SHP77 (cell line): Measurements from ENCODE around the gene TYW1.
"Not testable (repeated sequence)": the region's sequence is repeated elsewhere in the genome, so short reads cannot be mapped to it uniquely, and the experiment has no call there.

Experiments
- DNase-seq, 2 experiments: peaks; one replicate each; lab custom pipeline; 2025; lab: John Stamatoyannopoulos, UW

The TYW1 gene

DNA sequence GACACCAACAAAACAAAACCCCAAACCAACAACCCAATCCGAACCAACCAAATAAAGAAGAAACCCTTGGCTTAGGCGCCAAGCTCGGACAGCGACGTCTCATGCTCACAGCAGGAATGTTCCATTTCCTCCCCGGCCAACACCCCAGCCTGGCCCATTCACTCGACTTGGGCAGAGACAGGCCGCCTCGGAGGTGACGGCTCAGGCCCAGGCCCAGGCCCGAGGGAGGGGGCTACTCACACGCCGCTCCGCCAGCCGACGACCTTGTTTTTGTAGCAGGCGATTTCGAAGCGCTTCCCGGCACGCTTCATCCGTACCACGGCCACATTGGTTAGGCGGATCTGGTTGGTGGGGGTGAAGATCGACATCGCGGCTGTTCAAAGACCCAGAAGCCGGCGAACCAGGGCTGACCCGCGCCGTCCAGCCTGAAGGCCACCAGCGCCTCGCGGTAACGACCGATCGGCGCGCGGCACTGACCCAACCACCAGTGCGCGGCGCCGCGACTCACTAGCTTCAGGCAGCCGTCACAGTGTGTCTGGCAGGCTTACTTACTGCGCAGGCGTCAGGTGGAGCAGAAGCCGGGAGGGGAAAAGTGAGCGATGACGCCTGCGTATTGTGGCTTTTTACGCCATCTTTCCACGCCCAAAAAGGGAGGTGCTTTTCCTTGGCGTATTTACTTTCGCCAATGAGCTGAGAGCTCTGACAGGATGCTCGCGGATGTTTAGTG, 1.4 kb upstream of the TYW1 start, which contains the start of gene SBDS:
Gene SBDS (minus strand): TSS at position 537 of the 727 bp plus-strand sequence. CDS start 169 bp downstream, at position 368.
- peak; percentile 98 to 99 for DNase-seq

- peak; percentile 13 to 21 for DNase-seq
Measured at GRCh38 chr7:67000601-67001258, 4.1 kb downstream of the TYW1 start.

DNA sequence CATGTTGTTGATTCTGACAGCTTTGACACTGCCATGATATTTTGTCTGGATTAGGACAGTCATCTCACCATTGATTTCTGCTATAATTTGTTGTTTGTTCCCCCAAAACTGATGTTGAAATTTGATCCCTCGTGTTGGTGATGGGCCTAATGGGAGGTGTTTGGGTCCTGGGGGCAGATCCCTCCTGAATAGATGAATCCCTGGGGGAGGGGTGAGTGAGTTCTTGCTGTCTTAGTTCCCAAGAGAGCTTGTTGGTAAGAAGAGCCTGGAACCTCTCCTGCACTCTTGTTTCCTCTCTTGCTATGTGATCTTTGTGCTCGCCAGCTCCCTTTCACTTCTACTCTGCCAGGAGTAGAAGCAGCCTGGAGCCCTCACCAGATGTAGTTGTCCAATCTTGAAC, 7.5 kb downstream of the TYW1 start:
- not testable (repeated sequence) for DNase-seq

- no peak for DNase-seq
Measured at GRCh38 chr7:67006965-67007364, 10.3 kb downstream of the TYW1 start.

GRCh38 chr7:67008260-67008659, 11.6 kb downstream of the TYW1 start:
- DNase-seq: no peak

DNA sequence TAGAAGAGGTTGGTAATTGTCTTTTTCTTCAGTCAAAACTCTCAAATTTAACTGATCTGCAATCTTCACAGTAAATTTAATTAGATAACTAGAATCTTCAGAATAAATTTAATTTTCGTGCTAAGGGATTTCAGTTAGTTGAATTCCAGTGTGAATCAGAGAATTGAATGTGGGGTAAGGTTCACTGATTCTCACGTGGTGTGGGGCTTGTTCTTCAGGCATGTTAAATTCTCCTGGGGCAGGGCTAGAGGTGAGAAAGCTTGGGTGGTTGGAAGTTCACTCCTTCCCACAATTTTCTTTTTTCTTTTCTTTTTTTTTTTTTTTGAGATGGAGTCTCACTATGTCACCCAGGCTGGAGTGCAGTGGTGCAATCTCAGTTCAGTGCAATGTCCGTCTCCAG, 13.0 kb downstream of the TYW1 start:
- DNase-seq: not testable (repeated sequence)

- DNase-seq: not testable (repeated sequence)
Measured at GRCh38 chr7:67014076-67014622, 17.5 kb downstream of the TYW1 start.

DNA sequence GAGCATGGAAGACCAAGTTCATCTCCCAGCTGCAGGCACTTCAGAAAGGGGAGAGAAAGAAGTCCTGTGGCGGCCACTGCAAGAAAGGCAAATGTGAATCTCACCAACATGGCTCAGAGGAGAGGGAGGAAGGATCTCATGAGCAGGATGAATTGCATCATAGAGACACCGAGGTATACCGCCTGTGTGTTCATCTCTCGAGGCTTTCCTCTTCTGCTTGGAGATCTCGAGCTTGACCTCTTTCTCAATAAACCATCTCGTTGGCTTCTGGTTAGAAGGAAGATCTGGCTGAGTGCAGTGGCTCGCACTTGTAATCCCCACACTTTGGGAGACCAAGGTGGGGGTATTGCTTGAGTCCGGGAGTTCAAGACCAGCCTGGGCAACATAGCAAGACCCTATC, 21.3 kb downstream of the TYW1 start:
- not testable (repeated sequence) for DNase-seq

- DNase-seq: no peak
Measured at GRCh38 chr7:67018940-67019339, 22.3 kb downstream of the TYW1 start.

DNA sequence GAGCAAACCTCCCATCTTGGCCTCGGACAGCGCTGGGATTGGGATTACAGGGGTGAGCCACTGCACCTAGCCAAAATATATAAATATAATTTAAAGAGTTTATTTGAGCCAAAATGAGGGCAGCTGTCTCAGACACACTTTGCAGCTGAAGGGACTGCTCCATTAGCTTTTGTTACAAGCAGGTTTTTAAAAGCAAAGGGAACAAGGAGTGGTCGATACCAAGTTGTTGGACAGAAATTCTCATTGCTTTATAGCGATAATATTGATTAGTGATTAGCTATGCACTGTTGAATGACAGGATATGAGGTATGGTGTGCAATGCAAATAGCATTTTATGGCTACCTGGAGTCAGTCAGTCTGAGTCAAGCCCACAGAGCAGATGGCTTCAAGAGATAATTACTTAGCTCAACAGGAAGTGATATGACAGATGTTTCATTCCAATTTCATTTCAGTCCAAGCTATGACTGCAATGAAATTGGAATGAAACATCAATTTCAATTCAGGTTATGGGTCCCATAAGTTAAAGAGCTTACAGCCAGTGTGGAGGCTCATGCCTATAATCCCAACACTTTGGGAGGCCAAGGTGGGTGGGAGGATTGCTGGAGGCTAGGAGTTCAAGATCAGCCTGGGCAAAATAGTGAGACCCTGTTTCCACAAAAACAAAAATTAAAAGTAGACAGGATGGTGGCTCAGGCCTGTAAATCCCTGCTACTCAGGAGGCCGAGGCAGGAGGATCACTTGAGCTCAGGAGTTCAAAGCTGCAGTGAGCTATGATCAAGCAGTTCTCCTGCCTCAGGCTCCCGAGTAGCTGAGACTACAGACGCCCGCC, 23.1 kb downstream of the TYW1 start:
- peak; percentile 78 to 93 for DNase-seq

DNA sequence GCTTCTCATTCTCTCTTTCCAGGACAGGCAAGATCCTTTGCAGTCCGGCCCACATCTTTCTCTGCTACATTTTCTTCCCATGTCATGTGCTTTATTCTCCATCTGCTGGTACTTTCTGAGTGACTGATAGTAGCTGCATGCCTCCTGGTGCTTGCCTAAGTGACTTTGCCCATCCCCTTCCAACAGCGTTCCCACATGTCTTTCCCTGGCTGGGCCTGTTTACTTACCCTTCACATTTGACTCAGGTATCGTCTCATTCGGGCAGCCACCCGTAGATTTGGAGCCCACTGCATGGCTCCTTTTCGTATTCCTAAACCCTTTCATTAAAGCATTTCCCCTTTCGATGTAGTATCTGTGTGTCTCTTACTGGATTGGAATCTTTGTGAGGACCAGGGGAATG, 24.6 kb downstream of the TYW1 start:
- no peak for DNase-seq

DNA sequence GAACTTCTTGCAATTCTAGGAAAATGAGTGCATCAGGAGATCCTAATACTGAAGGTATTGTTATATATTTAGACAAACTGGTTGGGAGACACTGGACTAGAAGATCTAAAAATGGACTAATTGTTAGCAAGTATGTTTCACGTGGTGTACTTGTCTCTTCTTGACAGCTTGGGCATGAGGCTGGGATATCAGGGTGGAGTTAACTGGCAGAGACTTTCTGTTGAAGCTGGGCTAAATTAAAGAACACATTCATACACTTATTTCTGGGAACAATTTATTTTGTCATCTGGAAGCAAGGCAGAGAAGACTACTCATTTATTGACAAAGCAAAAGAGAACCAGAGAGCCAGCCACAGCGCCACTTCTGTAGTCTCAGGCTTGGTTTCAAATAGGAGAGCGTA, 25.9 kb downstream of the TYW1 start:
- no peak for DNase-seq

GRCh38 chr7:67025459-67025858, 28.8 kb downstream of the TYW1 start:
- not testable (repeated sequence) for DNase-seq

GRCh38 chr7:67031685-67032084, 35.1 kb downstream of the TYW1 start:
- DNase-seq: not testable (repeated sequence)

GRCh38 chr7:67033251-67033650, 36.6 kb downstream of the TYW1 start:
- no peak for DNase-seq

DNA sequence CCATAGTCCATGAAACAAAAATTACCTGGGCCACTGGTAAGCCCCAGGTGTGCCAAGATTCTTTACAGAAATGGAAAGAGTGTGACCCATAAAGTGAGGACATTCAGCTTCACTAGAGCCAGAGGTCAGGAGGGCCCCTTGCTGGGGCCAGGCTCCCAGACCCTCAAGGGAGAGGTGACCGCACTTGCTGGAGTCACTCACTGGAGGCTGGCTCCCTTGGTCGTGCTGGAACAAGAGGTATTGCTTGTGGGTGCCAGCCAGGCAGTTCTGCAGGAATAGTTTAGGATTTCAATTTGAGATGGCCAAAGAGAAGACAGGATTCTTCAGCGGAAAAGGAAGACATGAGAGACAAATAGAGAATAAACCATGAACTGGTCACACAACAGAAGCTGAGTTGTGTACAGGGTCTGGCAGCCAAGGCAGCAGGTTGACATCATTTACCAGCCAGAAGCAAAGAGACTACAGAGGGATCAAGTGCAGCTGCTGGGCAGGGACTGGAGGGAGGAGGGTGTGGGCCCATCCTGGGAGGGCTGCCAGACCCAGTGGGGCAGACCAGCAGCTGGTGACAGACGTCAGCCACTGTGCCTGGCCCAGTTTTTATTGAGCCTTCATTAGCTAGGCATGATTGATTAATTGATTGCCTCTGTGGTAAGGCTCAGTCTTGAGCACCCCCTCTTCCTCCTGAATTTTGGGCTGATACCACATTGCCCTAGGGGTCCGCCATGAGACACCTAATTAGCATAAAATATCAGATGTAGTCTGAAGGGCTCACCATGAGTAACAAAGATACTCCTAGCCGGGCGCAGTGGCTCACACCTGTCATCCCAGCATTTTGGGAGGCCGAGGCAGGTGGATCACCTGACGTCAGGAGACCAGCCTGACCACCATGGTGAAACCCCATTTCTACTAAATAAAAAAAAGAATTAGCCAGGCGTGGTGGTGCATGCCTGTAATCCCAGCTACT, 40.1 kb downstream of the TYW1 start:
- peak; percentile 76 to 89 for DNase-seq

GRCh38 chr7:67040832-67041231, 44.2 kb downstream of the TYW1 start:
- not testable (repeated sequence) for DNase-seq

DNA sequence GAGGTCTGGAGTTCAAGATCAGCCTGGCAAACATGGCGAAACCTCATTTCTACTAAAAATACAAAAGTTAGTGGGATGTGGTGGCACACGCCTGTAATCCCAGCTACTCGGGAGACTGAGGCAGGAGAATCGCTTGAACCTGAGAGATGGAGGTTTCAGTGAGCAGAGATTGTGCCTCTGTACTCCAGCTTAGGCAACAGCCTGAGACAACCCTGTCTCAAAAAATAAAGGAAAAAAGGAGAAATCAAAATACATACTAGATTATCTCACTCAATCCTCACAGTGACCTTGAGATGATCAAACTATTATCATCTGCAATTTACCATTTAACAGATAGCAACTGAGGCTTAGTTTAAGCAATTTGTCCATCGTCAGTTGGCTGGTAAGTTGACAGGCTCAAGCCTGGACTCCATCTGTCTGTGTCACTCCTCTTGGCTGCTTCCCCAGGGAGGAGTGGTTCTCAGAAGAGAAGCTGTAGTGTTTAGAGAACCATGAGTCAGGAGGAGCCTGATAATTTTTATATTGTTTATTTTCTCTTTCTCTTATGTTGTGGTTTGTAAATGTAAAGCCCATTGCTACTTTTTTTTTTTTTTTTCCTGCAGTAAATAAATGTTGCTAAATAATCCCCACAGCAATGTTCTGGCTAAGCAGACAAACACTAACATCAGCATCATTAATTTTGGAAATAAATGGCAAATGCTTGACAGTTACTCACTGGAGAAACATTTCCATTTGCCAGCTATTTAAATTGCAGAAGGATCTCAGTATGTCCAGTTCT, 46.3 kb downstream of the TYW1 start:
- peak in 1 of 2 experiments; percentile 20 for DNase-seq

DNA sequence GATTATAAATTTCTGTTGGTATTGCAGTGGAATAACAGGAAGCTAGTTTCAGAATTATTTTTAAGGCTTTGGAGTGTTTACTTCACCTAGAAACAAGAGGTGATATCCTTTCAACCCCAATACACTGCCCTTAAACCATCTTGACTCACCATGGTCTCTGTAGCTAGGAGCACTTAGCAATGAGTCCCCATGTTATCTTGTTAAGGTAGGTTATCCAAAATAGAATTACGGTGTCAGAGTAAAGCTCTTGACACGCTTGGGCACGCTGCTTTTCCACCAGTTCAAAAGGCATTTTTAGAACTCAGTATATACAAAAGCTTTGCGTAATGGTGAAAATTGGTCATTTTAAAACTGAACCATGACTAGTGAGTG, 46.9 kb downstream of the TYW1 start:
- DNase-seq: not testable (repeated sequence)

DNA sequence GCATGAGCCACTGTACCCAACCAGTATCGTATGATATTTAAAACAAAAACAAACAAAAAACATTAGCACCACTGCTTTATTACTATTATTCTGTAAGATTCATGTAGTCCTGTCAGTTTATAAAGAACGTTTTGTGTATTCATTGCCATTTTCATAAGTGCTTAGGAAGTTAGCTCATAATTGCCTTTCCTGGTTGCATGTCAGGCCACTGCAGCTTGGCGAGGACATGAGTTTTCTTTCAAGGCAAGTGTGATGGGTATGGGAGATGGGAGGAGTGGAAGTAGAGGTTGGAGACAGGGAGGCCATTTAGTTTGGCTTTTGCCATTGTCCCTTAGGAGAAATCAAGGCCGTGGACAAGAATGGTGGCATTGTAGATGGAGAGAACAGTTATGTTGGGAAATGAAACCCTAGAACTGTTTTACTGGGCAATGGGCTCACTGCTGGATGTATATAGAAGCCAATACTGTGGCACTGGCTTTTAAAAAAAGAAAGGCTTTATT, 48.9 kb downstream of the TYW1 start:
- no peak for DNase-seq
